DLD1 (cell line): ENCODE results near the gene CARD9.
"Not testable (repeated sequence)": the region's sequence is repeated elsewhere in the genome, so short reads cannot be mapped to it uniquely, and the experiment has no call there.

ENCODE experiments used
- in situ Hi-C: cut with HindIII; loops from 2 replicates; pipeline ENCODE4 v1.10.0; 2017; ENCODE audit warnings: low sequenced_read_pairs

Gene CARD9

GRCh38 chr9:136326061-136326760, 47.3 kb downstream of the CARD9 start:
- in situ Hi-C loops = no loop called here

- in situ Hi-C loops = no loop called here
Measured at GRCh38 chr9:136325358-136325757, 48.1 kb downstream of the CARD9 start.

GRCh38 chr9:136324501-136325300, 48.8 kb downstream of the CARD9 start:
- in situ Hi-C loops = no loop called here

GRCh38 chr9:136323371-136323789, 50.1 kb downstream of the CARD9 start:
- in situ Hi-C loops = no loop called here

GRCh38 chr9:136322756-136323330, 50.6 kb downstream of the CARD9 start:
- in situ Hi-C loops = no loop called here

GRCh38 chr9:136321561-136321960, 51.9 kb downstream of the CARD9 start:
- in situ Hi-C loops = no loop called here

- in situ Hi-C loops = not testable (repeated sequence)
Measured at GRCh38 chr9:136320972-136321371, 52.5 kb downstream of the CARD9 start.

- in situ Hi-C loops = not testable (repeated sequence)
Measured at GRCh38 chr9:136319955-136320354, 53.5 kb downstream of the CARD9 start.

- in situ Hi-C loops = not testable (repeated sequence)
Measured at GRCh38 chr9:136319244-136319643, 54.2 kb downstream of the CARD9 start.

GRCh38 chr9:136318776-136319241, 54.7 kb downstream of the CARD9 start:
- in situ Hi-C loops = no loop called here

GRCh38 chr9:136318111-136318775, 55.2 kb downstream of the CARD9 start:
- in situ Hi-C loops = no loop called here

- in situ Hi-C loops = no loop called here
Measured at GRCh38 chr9:136317695-136318094, 55.8 kb downstream of the CARD9 start.

GRCh38 chr9:136316896-136317676, 56.4 kb downstream of the CARD9 start:
- in situ Hi-C loops = no loop called here

GRCh38 chr9:136316271-136316751, 57.2 kb downstream of the CARD9 start:
- in situ Hi-C loops = no loop called here

- in situ Hi-C loops = no loop called here
Measured at GRCh38 chr9:136314944-136315343, 58.5 kb downstream of the CARD9 start.

GRCh38 chr9:136314056-136314416, 59.4 kb downstream of the CARD9 start:
- in situ Hi-C loops = no loop called here
